Hematopoietic multipotent progenitor cell treated with erythropoietin and hydrocortisone succinate and interleukin-3 and kit ligand, for 17 days (in vitro differentiated cells): ENCODE results near the gene ODAD4.

Source experiments
- DNase-seq: peaks from one replicate; pipeline ENCODE4 v3.0.0-alpha.2; 2015; ENCODE audit warnings: low spot score

ODAD4 gene

GRCh38 chr17:41941168-41941567, 10.8 kb downstream of the ODAD4 start:
- no peak for DNase-seq

DNA sequence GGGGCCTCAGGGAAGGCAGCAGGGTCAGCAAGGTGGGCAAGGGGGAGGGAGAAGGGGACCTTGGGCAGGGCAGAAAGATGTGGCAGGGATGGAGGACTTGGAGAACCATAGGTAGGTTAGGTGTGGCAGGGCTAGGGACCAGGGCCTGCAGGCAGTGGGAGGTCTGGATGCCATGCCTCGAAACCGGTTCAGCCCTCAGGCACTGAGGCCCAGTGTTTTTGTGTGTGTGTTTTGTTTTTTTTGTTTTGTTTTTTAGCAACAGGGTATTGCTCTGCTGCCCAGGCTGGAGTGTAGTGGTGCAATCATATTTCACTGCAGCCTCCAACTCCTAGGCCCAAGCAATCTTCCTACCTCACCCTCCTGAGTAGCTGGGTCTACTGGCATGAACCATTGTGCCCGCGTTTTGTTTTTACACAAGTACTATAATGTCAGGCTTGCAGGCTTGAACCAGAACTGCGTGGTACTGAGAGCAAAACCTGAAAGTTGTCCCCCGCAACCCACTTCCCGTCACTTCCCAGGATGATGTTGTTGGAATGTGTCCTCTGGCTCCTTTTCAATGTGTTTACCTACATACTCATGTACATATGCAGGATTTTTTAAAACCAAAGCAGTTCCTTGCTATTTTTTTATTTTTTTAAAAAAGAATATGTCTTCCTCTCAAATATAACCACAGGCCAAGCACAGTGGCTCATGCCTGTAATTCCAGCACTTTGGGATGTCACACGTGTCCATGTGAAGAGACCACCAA, 12.4 kb downstream of the ODAD4 start:
- DNase-seq, result no peak

DNA sequence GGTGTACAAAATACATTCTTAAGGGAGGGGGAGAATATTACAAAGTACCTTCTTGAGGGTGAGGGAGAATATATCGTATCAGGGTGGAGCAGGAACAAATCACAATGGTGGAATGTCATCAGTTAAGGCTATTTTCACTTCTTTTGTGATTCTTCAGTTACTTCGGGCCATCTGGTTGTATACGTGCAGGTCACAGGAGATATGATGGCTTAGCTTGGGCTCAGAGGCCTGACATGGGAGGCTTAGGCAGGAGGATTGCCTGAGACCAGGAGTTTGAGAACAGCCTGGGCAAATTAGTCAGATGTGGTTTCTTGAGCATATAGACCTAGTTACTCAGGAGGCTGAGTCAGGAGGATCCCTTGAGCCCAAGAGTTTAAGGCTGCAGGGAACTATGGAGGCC, 13.1 kb downstream of the ODAD4 start:
- DNase-seq, result no peak

- DNase-seq, result no peak
These were observed 14.5 kb downstream of the ODAD4 start for GRCh38 chr17:41944943-41945342.

DNA sequence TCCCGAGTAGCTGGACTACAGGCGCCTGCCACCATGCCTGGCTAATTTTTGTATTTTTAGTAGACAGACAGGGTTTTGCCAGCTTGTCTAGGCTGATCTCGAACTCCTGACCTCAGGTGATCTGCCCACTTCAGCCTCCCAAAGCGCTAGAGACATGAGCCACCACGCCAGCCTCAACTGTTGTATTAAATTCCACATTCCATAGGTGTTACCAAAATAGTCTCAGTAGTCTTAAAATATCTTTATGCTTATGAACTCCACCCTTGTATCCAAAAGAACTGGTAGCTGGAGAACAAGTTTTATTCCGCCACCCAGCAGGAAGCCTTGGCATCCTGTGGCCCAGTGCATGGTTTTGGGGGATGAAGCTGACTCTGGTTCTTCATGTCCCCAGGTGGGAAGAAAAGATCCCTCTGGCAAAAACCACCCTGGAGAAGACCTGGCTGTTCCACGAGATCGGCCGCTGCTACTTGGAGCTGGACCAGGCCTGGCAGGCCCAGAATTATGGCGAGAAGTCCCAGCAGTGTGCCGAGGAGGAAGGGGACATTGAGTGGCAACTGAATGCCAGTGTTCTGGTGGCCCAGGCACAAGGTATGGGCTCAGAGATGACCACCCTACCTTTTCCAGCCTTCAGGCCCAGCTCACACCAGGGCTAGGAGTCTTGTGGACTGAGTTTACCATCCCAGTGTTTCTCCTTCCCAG, 18.5 kb downstream of the ODAD4 start:
- DNase-seq, result no peak

DNA sequence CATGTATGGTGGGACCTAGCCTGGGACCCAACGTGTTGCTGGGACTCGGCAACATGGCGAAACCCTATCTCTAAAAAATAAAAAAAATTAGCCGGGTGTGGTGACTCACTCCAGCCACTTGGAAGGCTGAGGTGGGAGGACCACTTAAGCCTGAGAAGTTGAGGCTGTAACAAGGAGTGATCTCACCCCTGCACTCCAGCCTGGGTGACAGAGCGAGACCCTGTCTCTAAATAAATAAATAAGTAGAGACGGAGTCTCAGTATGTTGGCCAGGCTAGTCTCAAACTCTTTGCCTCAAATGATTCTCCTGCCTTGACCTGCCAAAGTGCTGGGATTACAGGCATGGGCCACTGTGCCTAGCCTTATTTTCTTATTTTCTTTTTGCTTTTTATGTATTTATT, 26.1 kb downstream of the ODAD4 start:
- no peak for DNase-seq

- peak; percentile 58 for DNase-seq
These were observed 26.8 kb downstream of the ODAD4 start for GRCh38 chr17:41957031-41957868.

GRCh38 chr17:41957869-41958439, 27.5 kb downstream of the ODAD4 start:
- no peak for DNase-seq

- DNase-seq, result no peak
These were observed 28.6 kb downstream of the ODAD4 start for GRCh38 chr17:41959030-41959335.

- peak; percentile 62 for DNase-seq
These were observed 29.1 kb downstream of the ODAD4 start for GRCh38 chr17:41959336-41960095.

- no peak for DNase-seq
These were observed 31.7 kb downstream of the ODAD4 start for GRCh38 chr17:41962111-41962510.

GRCh38 chr17:41962768-41963434, 32.5 kb downstream of the ODAD4 start:
- DNase-seq, result peak; percentile 72

DNA sequence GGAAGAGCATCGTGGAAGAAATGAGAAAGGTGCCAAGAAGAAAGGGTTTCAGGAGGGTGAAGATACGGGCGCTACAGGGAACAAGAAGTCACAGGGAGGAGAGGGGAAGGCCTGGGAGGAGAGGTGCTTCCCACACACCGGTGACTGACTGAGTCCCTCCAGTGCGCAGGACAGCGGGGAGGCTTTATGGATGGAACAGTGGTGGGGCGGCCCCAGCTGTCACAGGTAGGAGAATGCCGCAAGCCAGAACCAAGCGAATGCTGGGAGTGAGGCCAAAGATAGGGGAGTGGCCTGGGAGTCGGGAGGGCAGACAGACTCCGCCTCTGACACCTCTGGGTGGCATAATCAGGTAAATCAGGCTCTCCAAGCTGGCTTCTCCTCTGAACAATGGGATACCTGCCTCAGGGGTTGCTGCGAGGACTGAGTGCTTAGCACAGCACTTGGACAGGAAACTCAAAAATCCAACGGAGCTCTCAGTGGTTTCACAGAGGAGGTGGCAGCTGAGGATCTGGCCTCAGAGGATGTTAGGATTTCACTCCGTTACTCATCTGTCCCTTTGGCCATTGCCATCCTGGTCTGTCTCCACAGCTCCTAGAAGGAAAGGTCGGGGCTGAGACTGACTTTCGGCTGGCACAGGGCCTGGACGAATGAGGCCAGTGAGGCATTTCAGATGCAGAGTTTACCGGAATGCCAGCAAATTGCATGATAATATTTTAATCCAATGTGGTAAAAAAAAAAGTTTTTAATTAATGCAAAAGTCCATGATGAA, 35.5 kb downstream of the ODAD4 start:
- peak; percentile 70 for DNase-seq

DNA sequence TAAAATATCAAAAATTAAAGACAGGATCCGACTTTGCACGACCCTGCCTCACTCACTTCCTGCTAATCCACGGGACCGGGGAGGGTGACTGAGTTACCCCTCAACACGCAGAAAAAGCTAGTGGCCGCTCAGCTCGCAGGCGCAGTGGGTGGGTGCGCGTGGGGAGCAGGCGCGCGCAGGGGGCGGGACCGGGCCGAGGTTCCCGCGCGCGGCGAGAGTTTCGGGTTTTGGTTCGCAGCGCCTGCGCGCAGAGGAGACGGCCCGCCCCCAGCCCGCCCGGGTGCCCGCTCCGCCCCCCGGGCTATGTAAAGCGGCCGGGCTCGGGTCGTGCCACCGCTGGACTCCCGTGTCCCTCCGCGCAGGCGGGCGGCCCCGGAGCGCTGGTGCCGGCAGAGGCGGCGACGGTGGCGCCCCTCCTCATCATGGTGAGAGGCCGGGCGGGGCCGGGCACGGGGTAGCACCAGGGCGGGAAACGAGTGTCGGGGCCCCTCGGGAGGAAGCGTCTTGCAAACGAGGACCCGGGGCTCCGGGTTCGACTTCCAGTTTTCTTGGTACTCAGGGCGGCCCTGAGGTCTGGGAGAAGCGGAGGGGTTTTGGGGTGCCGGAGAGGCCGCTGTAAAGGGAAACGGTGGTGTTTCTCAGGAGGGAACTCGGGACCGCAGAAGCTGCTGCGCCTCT, 36.2 kb downstream of the ODAD4 start, which contains the start of gene CNP:
Gene CNP (plus strand): TSS at position 333 of the 678 bp plus-strand sequence. CDS start 90 bp downstream, at position 423.
- DNase-seq, result peak; percentile 62

GRCh38 chr17:41967141-41967920, 36.9 kb downstream of the ODAD4 start:
- no peak for DNase-seq

- no peak for DNase-seq
These were observed 37.6 kb downstream of the ODAD4 start for GRCh38 chr17:41967921-41968578.

- no peak for DNase-seq
These were observed 38.3 kb downstream of the ODAD4 start for GRCh38 chr17:41968676-41969075.

DNA sequence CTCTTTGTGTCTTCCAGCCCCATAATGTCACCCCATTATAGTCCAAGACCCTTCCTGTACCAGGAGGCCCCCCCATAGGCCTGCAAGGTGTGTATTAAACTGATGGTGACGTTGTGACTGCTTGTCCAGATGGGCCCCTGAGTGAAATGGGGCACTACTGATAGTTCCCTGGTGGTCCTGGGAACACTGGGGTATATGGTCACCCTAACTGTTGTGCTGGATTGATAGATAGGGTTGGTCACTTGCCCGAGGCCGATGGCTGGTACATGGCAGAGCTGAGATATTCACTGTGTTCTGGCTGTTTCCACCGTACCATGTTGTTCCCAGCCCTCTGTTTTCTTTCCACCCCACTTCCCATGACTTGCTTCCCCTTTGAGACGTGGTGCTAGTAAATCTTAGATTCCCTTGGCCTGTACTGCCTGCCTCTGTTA, 40.5 kb downstream of the ODAD4 start:
- no peak for DNase-seq
